Endodermal cell (in vitro differentiated cells): ENCODE data around the gene C19orf12. TPM values are rescaled to one million over a fixed set of nuclear protein-coding genes. Genes with fewer than 3 reads are reported as not detected.

Experiments used
- DNase-seq: peaks from one replicate; pipeline ENCODE4 v3.0.0-alpha.2; 2017
- H3K27ac ChIP-seq: 2 replicates; pipeline ENCODE4 v1.5.1; 2013; ENCODE audit warnings: mild to moderate bottlenecking, low read depth, low read length, moderate library complexity
- H3K27me3 ChIP-seq: 2 replicates; pipeline ENCODE4 v1.6.1; 2013; ENCODE audit warnings: mild to moderate bottlenecking, low read length, moderate library complexity; ENCODE audit not compliant: insufficient read depth, control insufficient read depth, poor library complexity, severe bottlenecking
- H3K36me3 ChIP-seq: 2 replicates; pipeline ENCODE4 v1.7.0; 2013; ENCODE audit warnings: mild to moderate bottlenecking, low read length, moderate library complexity; ENCODE audit not compliant: control insufficient read depth, insufficient read depth
- H3K4me1 ChIP-seq: one replicate; pipeline ENCODE4 v1.7.0; 2013; ENCODE audit warnings: low read length; ENCODE audit not compliant: control insufficient read depth, insufficient read depth
- H3K4me3 ChIP-seq: 2 replicates; pipeline ENCODE4 v1.5.1; 2013; ENCODE audit warnings: mild to moderate bottlenecking, low read length, moderate library complexity
- H3K9ac ChIP-seq: 2 replicates; pipeline ENCODE4 v1.6.1; 2013; ENCODE audit warnings: mild to moderate bottlenecking, low read length, moderate library complexity; ENCODE audit not compliant: poor library complexity, severe bottlenecking; ENCODE audit errors: extremely low read depth
- H3K9me3 ChIP-seq: 2 replicates; pipeline ENCODE4 v1.6.1; 2013; ENCODE audit warnings: mild to moderate bottlenecking, low read length, moderate library complexity; ENCODE audit not compliant: control insufficient read depth
- H3K27ac Mint-ChIP-seq: 2 replicates; pipeline ENCODE4 v1.8.0; 2020; ENCODE audit warnings: mixed read lengths
- H3K27me3 Mint-ChIP-seq: 2 replicates; pipeline ENCODE4 v1.8.0; 2021; ENCODE audit warnings: mild to moderate bottlenecking, mixed read lengths; ENCODE audit not compliant: insufficient read depth
- H3K36me3 Mint-ChIP-seq: 2 replicates; pipeline ENCODE4 v1.8.0; 2020; ENCODE audit warnings: low read depth, mixed read lengths
- H3K4me1 Mint-ChIP-seq: 2 replicates; pipeline ENCODE4 v1.8.0; 2020; ENCODE audit warnings: mixed read lengths
- H3K4me3 Mint-ChIP-seq: 2 replicates; pipeline ENCODE4 v1.8.0; 2020; ENCODE audit warnings: mild to moderate bottlenecking, moderate library complexity, mixed read lengths
- H3K9me3 Mint-ChIP-seq: 2 replicates; pipeline ENCODE4 v1.8.0; 2020; ENCODE audit warnings: mild to moderate bottlenecking, mixed read lengths
- CTCF ChIP-seq: fragments of 200-600 bp; sonication (generic); conservative IDR thresholded peaks from 2 replicates; pipeline ENCODE4 v1.5.0; 2021; ENCODE audit warnings: antibody characterized with exemption, mild to moderate bottlenecking
- WGBS, 2 experiments: methylation state at CpG; one replicate each; pipeline versions ENCODE4 v1.1.5 to v1.1.7; 2013; ENCODE audit warnings: missing lambda C conversion rate in 2 of 2, mixed read lengths in 1 of 2; ENCODE audit not compliant: insufficient coverage in 1 of 2, insufficient read length in 1 of 2; 5-methylcytosine and 5-hydroxymethylcytosine counted together
- total RNA-seq, 2 donors: library from RNA; stranded (reverse); fragmentation: NEBNext Ultra II Directional in 1 of 2; extraction: Animal tissue kit (Norgen Biotek cat#: 25700) in 1 of 2; gene quantifications; 2 replicates in 1 of 2; 3 replicates in 1 of 2; pipeline ENCODE4 v1.2.1, GENCODE V29; 2021

C19orf12 gene
- total RNA-seq, 2 donors from 2014 or later, result 18.9 to 22.9 TPM

GRCh38 chr19:29753190-29753933 lies 38.3 kb upstream of the C19orf12 start:
- H3K27me3 ChIP-seq, result no peaks in the 10 kb centered on the region
- Mint-ChIP-seq H3K4me1 (no peaks in the 10 kb centered on the region), H3K27ac (no peak overlapping the region), H3K27me3 (no peaks in the 10 kb centered on the region), H3K4me3 (no peak overlapping the region), H3K9me3 (no peaks in the 10 kb centered on the region), H3K36me3 (no peaks in the 10 kb centered on the region)
- no peak overlapping the region for H3K27ac ChIP-seq
- H3K9me3 ChIP-seq, result no peaks in the 10 kb centered on the region
- H3K9ac ChIP-seq, result no peak overlapping the region
- DNase-seq, result no peak
- no peak overlapping the region for H3K4me3 ChIP-seq
- no peaks in the 10 kb centered on the region for H3K4me1 ChIP-seq
- TF ChIP-seq CTCF, result no peak
- WGBS, 2 experiments, result 90 to 98% methylated on average over 8 to 16 of the region's 16 CpGs
- H3K36me3 ChIP-seq, result no peaks in the 10 kb centered on the region

GRCh38 chr19:29752450-29753025 lies 37.5 kb upstream of the C19orf12 start:
- H3K4me3 ChIP-seq, result no peak overlapping the region
- no peak for DNase-seq
- Mint-ChIP-seq H3K4me3 (no peak overlapping the region), H3K36me3 (no peaks in the 10 kb centered on the region), H3K27ac (no peak overlapping the region), H3K9me3 (no peaks in the 10 kb centered on the region), H3K27me3 (no peaks in the 10 kb centered on the region), H3K4me1 (no peaks in the 10 kb centered on the region)
- no peaks in the 10 kb centered on the region for H3K27me3 ChIP-seq
- H3K9ac ChIP-seq, result no peak overlapping the region
- H3K36me3 ChIP-seq, result no peaks in the 10 kb centered on the region
- 84 to 86% methylated on average over 5 to 11 of the region's 11 CpGs for WGBS, 2 experiments
- TF ChIP-seq CTCF, result no peak
- no peak overlapping the region for H3K27ac ChIP-seq
- H3K4me1 ChIP-seq, result no peaks in the 10 kb centered on the region
- no peaks in the 10 kb centered on the region for H3K9me3 ChIP-seq

GRCh38 chr19:29751932-29752331 lies 36.9 kb upstream of the C19orf12 start:
- no peak overlapping the region for H3K4me3 ChIP-seq
- no peaks in the 10 kb centered on the region for H3K4me1 ChIP-seq
- Mint-ChIP-seq H3K4me1 (no peaks in the 10 kb centered on the region), H3K36me3 (no peaks in the 10 kb centered on the region), H3K4me3 (no peak overlapping the region), H3K27ac (no peak overlapping the region), H3K9me3 (no peaks in the 10 kb centered on the region), H3K27me3 (no peaks in the 10 kb centered on the region)
- no peaks in the 10 kb centered on the region for H3K36me3 ChIP-seq
- no peak overlapping the region for H3K27ac ChIP-seq
- no peaks in the 10 kb centered on the region for H3K27me3 ChIP-seq
- H3K9ac ChIP-seq, result no peak overlapping the region
- 92 to 93% methylated on average over 3 of the region's 3 CpGs for WGBS, 2 experiments
- H3K9me3 ChIP-seq, result no peaks in the 10 kb centered on the region
- TF ChIP-seq CTCF, result no peak
- no peak for DNase-seq
